T-helper 17 cell (primary cell): Measurements from ENCODE around the gene ADAMTS18. TPM values are rescaled to one million over a fixed set of nuclear protein-coding genes. Genes with fewer than 3 reads are reported as not detected.

Experiments used
- ATAC-seq: fragments of 150-1000 bp; cut with Tn5 transposase; 2 replicates; pipeline ENCODE4 v1.10.0; 2021; ENCODE audit warnings: mild to moderate bottlenecking, moderate library complexity
- DNase-seq, 3 donors: peaks; one replicate each; pipeline versions ENCODE4 v3.0.0 to v3.0.0-alpha.2; 2020 to 2021
- H3K9me3 ChIP-seq: one replicate; pipeline ENCODE4 v1.7.0; 2013; ENCODE audit warnings: low read length, mild to moderate bottlenecking; ENCODE audit not compliant: control insufficient read depth, poor library complexity, severe bottlenecking
- H3K27ac Mint-ChIP-seq: one replicate; pipeline ENCODE4 v1.8.0; 2022; ENCODE audit warnings: mild to moderate bottlenecking, moderate library complexity, mixed read lengths
- H3K27me3 Mint-ChIP-seq: one replicate; pipeline ENCODE4 v1.8.0; 2022; ENCODE audit warnings: mixed read lengths
- H3K36me3 Mint-ChIP-seq: one replicate; pipeline ENCODE4 v1.8.0; 2022; ENCODE audit warnings: low read depth, mixed read lengths
- H3K4me1 Mint-ChIP-seq: one replicate; pipeline ENCODE4 v1.8.0; 2022; ENCODE audit warnings: mild to moderate bottlenecking, mixed read lengths
- H3K4me3 Mint-ChIP-seq: one replicate; pipeline ENCODE4 v1.8.0; 2022; ENCODE audit warnings: mild to moderate bottlenecking, moderate library complexity, mixed read lengths
- total RNA-seq, 4 donors: library from RNA in 2 of 4; stranded (reverse) in 2 of 4; gene quantifications; one replicate each; pipeline ENCODE4 v1.2.3 and lab custom pipeline; 2022 to 2026

ADAMTS18 gene
- total RNA-seq, 2 donors from 2014 or later, result not detected

- no peak overlapping the region for H3K4me3 Mint-ChIP-seq
- H3K9me3 ChIP-seq, result no peaks in the 10 kb centered on the region
- ATAC-seq (no peak), DNase-seq (no peak)
- no peak overlapping the region for H3K27ac Mint-ChIP-seq
- H3K36me3 Mint-ChIP-seq, result peaks cover 2% of the 10 kb centered on the region
- H3K27me3 Mint-ChIP-seq, result peaks cover 32% of the 10 kb centered on the region
- H3K4me1 Mint-ChIP-seq, result no peaks in the 10 kb centered on the region
Observed at GRCh38 chr16:77430360-77430759, 4.5 kb downstream of the ADAMTS18 start.

GRCh38 chr16:77424871-77425604 lies 9.8 kb downstream of the ADAMTS18 start:
- Mint-ChIP-seq H3K27me3 (peaks cover 6% of the 10 kb centered on the region), H3K36me3 (no peaks in the 10 kb centered on the region), H3K4me3 (no peak overlapping the region), H3K27ac (no peak overlapping the region), H3K4me1 (no peaks in the 10 kb centered on the region)
- no peaks in the 10 kb centered on the region for H3K9me3 ChIP-seq
- no peak for DNase-seq
- ATAC-seq, result no peak

- ATAC-seq (no peak), DNase-seq (no peak)
- peaks cover 11% of the 10 kb centered on the region for H3K27me3 Mint-ChIP-seq
- no peaks in the 10 kb centered on the region for H3K9me3 ChIP-seq
- H3K4me3 Mint-ChIP-seq, result no peak overlapping the region
- no peaks in the 10 kb centered on the region for H3K36me3 Mint-ChIP-seq
- no peak overlapping the region for H3K27ac Mint-ChIP-seq
- H3K4me1 Mint-ChIP-seq, result no peaks in the 10 kb centered on the region
Observed at GRCh38 chr16:77422196-77422784, 12.5 kb downstream of the ADAMTS18 start.

GRCh38 chr16:77416939-77417480 lies 17.8 kb downstream of the ADAMTS18 start:
- ATAC-seq, result no peak
- DNase-seq, result no peak
- Mint-ChIP-seq H3K36me3 (no peaks in the 10 kb centered on the region), H3K4me1 (no peaks in the 10 kb centered on the region), H3K27me3 (peaks cover 5% of the 10 kb centered on the region), H3K4me3 (no peak overlapping the region), H3K27ac (no peak overlapping the region)
- H3K9me3 ChIP-seq, result no peaks in the 10 kb centered on the region

- no peak overlapping the region for H3K4me3 Mint-ChIP-seq
- H3K27ac Mint-ChIP-seq, result no peak overlapping the region
- H3K36me3 Mint-ChIP-seq, result no peaks in the 10 kb centered on the region
- peaks cover 5% of the 10 kb centered on the region for H3K27me3 Mint-ChIP-seq
- no peak for DNase-seq
- ATAC-seq, result no peak
- H3K4me1 Mint-ChIP-seq, result no peaks in the 10 kb centered on the region
- H3K9me3 ChIP-seq, result no peaks in the 10 kb centered on the region
Observed at GRCh38 chr16:77414752-77415231, 20.0 kb downstream of the ADAMTS18 start.

GRCh38 chr16:77410449-77410848 lies 24.4 kb downstream of the ADAMTS18 start:
- DNase-seq, result no peak
- Mint-ChIP-seq H3K27ac (no peak overlapping the region), H3K27me3 (no peaks in the 10 kb centered on the region), H3K4me1 (no peaks in the 10 kb centered on the region), H3K36me3 (no peaks in the 10 kb centered on the region), H3K4me3 (no peak overlapping the region)
- no peaks in the 10 kb centered on the region for H3K9me3 ChIP-seq
- no peak for ATAC-seq

GRCh38 chr16:77409311-77409710 lies 25.5 kb downstream of the ADAMTS18 start:
- ATAC-seq, result no peak
- Mint-ChIP-seq H3K4me3 (no peak overlapping the region), H3K36me3 (no peaks in the 10 kb centered on the region), H3K27ac (no peak overlapping the region), H3K27me3 (no peaks in the 10 kb centered on the region), H3K4me1 (no peaks in the 10 kb centered on the region)
- no peaks in the 10 kb centered on the region for H3K9me3 ChIP-seq
- no peak for DNase-seq

- H3K27ac Mint-ChIP-seq, result no peak overlapping the region
- H3K27me3 Mint-ChIP-seq, result peaks cover 2% of the 10 kb centered on the region
- H3K4me1 Mint-ChIP-seq, result no peaks in the 10 kb centered on the region
- ATAC-seq (no peak), DNase-seq (no peak)
- H3K36me3 Mint-ChIP-seq, result no peaks in the 10 kb centered on the region
- H3K9me3 ChIP-seq, result no peaks in the 10 kb centered on the region
- no peak overlapping the region for H3K4me3 Mint-ChIP-seq
Observed at GRCh38 chr16:77408607-77409006, 26.2 kb downstream of the ADAMTS18 start.

- Mint-ChIP-seq H3K27me3 (peaks cover 5% of the 10 kb centered on the region), H3K36me3 (no peaks in the 10 kb centered on the region), H3K4me1 (no peaks in the 10 kb centered on the region), H3K4me3 (no peak overlapping the region), H3K27ac (no peak overlapping the region)
- DNase-seq (no peak), ATAC-seq (no peak)
- no peaks in the 10 kb centered on the region for H3K9me3 ChIP-seq
Observed at GRCh38 chr16:77406680-77407079, 28.2 kb downstream of the ADAMTS18 start.

- ATAC-seq, result no peak
- no peaks in the 10 kb centered on the region for H3K4me1 Mint-ChIP-seq
- H3K27ac Mint-ChIP-seq, result no peak overlapping the region
- H3K9me3 ChIP-seq, result no peaks in the 10 kb centered on the region
- peaks cover 15% of the 10 kb centered on the region for H3K27me3 Mint-ChIP-seq
- no peaks in the 10 kb centered on the region for H3K36me3 Mint-ChIP-seq
- H3K4me3 Mint-ChIP-seq, result no peak overlapping the region
- no peak for DNase-seq
Observed at GRCh38 chr16:77404775-77405174, 30.1 kb downstream of the ADAMTS18 start.

- Mint-ChIP-seq H3K27me3 (peaks cover 21% of the 10 kb centered on the region), H3K4me1 (no peaks in the 10 kb centered on the region), H3K36me3 (no peaks in the 10 kb centered on the region), H3K27ac (no peak overlapping the region), H3K4me3 (no peak overlapping the region)
- H3K9me3 ChIP-seq, result no peaks in the 10 kb centered on the region
- no peak for DNase-seq
- ATAC-seq, result no peak
Observed at GRCh38 chr16:77403732-77404131, 31.1 kb downstream of the ADAMTS18 start.

- no peak overlapping the region for H3K27ac Mint-ChIP-seq
- ATAC-seq, result no peak
Observed at GRCh38 chr16:77402672-77403071, 32.2 kb downstream of the ADAMTS18 start.

GRCh38 chr16:77402118-77402517 lies 32.7 kb downstream of the ADAMTS18 start:
- no peak overlapping the region for H3K4me3 Mint-ChIP-seq
- no peak for DNase-seq
- H3K36me3 Mint-ChIP-seq, result no peaks in the 10 kb centered on the region
- H3K27ac Mint-ChIP-seq, result no peak overlapping the region
- ATAC-seq, result no peak
- H3K4me1 Mint-ChIP-seq, result no peaks in the 10 kb centered on the region
- H3K9me3 ChIP-seq, result no peaks in the 10 kb centered on the region
- peaks cover 21% of the 10 kb centered on the region for H3K27me3 Mint-ChIP-seq

More at GRCh38 chr16:77402672-77403071, 32.2 kb downstream of the ADAMTS18 start:
- H3K9me3 ChIP-seq, result no peaks in the 10 kb centered on the region
- Mint-ChIP-seq H3K36me3 (no peaks in the 10 kb centered on the region), H3K4me1 (no peaks in the 10 kb centered on the region), H3K27me3 (peaks cover 21% of the 10 kb centered on the region), H3K4me3 (no peak overlapping the region)
- no peak for DNase-seq
